NCI-H2081 (cell line): ENCODE data around the gene NHSL2.
"Not testable (repeated sequence)": the region's sequence is repeated elsewhere in the genome, so short reads cannot be mapped to it uniquely, and the experiment has no call there.

Experiments used
- DNase-seq, 2 experiments: peaks; one replicate each; lab custom pipeline; 2025; lab: John Stamatoyannopoulos, UW

NHSL2 gene

DNA sequence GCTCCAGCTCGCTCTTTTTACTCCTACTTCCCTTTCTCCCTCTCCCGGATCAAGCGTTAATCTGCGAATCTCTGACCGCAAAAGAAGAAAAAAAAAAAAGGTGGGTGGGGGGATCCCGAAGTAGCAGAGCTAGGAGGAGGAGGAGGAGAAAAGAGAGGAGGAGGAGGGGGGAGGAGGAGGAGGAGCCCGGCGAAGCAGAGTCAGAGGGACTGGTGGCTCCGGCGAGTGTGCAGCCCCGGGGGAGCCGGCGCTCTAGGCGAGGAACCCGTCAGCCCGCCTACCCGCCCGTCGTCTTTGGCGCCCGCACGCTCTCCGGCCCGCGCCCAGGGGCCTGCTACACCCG is at the start of gene NHSL2:
NHSL2 (plus strand) TSS at position 203 of the 343 bp plus-strand sequence.
- DNase-seq, result no peak

DNA sequence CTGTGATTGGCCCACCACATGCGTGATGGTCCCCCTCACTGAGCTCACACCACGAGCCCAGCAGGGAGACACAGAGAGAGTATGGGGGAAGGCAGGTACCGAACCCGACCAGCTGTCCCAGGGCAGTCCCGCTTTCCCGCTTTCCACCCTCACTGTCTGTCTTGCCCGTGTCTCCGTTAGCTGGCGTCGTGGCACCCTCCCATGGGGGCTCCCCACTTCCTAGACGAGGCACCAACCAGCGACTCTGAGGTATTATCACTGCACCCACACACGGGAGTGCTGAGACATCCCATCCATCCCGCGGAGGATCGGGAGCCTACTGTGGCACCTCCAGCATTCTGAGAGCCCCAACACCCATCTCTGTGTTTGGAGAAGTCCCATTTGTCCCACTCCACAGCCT is 43.0 kb upstream of the NHSL2 start:
- DNase-seq, result no peak

DNA sequence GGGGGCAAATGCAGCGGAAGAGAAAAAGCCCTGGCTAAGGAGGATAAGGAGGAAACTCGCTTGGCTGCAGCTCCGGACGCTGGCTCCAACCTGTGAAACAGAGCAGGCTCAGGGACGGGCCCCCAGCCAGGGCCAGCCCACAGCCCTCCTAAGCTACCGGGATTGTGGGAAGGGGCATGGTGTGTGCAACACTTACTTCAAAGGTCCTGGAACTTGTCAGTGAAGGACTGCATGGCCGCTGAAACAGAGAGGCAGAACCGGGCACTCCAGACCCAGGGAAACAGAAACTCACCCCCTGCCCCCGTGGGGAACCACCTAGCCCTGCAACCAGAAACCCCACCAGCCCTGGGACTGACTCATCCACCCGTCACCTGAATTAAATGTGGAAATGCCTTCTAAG is 41.1 kb upstream of the NHSL2 start:
- not testable (repeated sequence) for DNase-seq

DNA sequence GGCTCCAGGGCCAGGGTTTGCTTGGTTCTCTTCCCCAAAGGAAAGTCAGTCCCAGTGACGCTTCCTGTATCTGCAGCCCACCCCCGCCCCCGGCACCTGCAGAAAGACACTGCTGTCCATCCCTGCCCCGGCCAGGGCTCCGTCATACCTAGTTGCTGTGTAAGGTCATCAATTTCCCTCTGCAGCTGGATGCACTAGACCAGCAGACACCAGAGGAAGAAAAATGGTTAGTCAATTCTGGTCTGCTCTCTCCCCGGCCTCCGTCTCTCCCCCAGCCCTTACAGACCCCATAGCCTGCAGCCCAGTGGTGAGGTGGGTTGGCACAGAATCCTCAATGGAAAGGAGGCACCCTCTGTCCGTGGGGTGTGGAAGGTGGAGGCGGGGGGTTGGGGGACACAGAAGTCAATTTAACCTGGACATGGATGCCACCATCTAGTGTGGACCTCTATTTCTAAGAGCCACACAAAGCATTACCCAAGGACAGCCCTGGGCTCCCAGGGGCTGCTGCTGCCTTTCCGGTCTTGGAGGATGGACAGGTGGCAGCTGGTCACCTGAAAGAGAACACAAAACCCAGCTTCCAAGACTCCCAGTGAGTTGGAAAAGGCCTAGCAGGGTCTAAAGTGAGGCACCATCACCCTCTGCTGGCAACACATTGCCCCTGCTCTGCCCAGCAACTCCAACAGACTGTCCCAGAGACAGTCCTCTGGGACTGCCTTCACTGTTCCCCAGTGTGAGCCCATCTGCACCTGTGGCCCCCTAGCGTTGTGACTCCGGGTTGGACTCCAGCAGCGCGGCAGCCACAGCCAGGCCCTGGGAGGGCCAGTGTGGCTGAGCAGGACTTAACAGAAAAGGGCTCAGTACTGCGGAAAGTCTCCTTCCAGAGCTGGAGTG is 40.2 kb upstream of the NHSL2 start:
- DNase-seq, result peak in 1 of 2 experiments; percentile 18

DNA sequence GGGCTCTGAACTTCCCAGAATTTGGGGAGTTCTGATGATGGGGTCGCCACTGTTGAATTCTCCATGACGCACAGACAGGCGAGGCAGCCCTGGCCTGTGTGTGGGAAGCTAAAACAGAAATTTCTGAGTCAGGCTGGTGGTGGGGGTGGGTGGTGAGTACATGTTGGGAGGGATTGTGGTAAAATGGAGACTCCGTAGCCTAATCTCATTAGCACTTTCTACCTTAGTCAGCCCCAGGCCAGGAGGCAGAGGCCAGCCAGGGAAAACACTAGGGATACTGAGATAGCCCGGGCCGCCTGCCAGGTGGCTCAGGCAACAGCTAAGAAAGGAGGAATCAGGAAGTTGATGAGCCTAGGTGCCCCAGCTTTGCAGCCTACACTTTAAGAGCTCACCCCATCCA is 39.3 kb upstream of the NHSL2 start:
- no peak for DNase-seq

DNA sequence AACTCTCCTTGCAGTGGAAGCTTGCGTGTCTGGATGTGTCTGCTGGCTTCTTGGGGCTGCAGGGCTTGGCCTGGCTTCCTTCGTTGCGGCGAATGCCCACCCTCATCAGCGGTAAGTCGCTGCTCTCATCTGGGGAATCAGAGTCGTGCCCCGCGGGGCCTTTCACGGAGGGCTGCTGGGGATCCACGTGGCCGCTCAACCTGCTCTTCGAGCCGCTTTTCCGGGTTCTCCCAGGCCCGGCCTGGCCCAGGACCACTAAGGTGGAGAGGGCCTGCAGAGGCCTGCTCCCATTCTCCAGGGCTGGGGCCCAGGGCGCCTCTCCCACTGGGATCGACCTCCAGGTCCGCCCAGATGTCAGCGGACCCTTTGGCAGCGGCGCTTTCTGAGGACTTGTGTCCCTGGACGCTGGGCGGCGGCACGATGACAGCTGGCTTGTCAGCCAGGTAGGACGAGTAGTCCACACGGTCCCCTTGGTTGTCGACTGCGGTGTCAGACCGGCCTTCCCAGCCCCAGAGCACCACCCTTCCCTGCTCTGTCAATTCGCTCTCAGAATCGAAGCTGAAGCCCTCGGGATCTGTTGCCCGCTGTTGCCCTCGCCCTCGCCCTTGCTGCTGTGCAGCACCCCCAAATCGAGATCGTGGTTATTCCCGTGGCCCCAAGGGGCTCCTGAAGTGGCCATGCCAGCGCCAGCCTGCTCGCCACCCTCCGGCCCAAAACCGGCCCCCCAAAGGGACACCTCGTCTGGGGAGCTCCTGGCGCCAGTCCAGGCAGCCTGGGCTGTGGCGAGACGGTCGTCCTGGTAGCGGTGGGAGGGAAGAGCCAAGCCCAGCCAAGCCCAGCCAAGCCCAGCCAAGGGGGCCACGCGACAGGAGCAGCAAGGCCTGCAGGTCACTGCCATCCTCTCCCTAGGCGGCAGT is 37.8 kb upstream of the NHSL2 start:
- DNase-seq, result no peak

DNA sequence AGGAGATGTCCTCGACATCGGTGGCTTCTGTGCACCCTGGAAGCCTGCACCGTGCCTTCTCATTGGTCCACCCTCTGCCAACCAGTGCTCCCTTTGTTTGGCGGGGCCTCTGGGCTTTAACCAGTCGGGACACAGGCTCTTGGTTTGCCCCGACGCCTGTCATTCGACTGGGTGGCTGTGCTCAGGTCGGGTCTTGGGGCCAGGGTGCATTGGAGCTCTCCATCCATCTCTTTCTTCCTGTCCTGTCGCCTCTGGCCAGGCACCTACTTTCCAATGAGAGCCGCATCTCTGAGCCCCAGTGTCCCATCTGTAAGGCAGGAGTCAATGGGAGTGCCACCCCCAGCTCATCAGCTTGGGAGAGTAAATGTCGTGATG is 37.2 kb upstream of the NHSL2 start:
- DNase-seq, result no peak

DNA sequence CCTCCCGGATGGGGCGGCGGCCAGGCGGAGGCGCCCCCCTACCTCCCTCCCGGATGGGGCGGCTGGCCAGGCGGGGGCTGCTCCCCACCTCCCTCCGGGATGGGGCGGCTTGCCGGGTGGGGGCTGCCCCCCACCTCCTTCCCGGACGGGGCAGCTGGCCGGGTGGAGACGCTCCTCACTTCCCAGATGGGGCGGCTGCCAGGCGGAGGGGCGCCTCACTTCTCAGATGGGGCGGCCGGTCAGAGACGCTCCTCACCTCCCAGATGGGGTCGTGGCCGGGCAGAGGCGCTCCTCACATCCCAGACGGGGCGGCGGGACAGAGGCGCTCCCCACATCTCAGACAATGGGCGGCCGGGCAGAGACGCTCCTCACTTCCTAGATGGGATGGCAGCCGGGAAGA is 33.8 kb upstream of the NHSL2 start:
- DNase-seq, result not testable (repeated sequence)

DNA sequence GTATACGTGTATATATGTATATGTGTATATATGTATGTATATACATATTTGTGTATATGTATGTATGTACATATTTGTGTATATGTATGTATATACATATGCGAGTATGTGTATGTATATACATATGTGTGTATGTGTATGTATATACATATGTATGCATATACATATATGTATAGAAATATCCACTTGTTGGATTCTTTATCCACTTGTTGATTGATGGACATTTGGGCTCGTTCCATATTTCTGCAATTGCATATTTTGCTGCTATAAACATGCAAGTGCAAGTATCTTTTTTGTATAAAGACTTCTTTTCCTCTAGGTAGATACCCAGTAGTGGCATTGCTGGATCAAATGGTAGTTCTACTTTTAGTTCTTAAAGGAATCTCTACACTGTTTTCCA is 25.5 kb upstream of the NHSL2 start:
- DNase-seq, result no peak

DNA sequence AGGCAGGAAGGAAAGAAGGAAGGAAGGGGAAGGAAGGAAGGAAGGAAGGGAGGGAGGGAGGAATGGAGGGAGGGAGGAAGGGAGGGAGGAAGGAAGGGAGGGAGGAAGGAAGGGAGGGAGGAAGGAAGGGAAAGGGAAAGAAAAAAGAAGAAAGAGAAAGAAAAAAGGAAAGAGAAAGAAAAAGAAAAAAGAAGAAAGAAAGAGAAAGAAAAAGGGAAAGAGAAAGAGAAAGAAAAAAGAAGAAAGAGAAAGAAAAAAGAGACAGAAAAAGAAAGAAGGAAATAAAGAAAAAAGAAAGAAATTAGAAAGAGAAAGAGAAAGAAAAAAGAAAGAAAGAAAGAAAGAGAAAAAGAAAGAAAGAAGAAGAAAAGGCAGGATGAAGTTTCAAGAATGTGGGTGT is 15.0 kb upstream of the NHSL2 start:
- DNase-seq, result no peak

DNA sequence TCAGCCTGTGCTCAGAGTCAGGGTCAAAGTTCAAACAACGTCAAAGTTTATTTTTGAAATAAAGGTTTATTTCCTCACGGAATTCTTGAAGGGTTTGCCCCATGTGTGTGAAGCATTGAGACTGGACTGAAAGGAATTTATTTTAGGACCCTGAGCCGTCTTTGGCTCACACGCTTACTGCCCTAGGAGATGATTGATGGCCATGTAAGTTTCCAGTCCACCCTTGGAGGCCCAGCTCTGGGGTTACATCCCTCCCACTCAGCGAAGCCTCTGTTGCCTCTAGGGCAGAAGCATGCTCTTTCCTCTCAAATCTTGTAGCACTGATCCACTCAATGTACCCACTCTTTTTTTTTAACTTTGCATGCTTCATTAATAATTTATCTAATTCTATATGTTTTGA is 4.5 kb upstream of the NHSL2 start:
- no peak for DNase-seq

DNA sequence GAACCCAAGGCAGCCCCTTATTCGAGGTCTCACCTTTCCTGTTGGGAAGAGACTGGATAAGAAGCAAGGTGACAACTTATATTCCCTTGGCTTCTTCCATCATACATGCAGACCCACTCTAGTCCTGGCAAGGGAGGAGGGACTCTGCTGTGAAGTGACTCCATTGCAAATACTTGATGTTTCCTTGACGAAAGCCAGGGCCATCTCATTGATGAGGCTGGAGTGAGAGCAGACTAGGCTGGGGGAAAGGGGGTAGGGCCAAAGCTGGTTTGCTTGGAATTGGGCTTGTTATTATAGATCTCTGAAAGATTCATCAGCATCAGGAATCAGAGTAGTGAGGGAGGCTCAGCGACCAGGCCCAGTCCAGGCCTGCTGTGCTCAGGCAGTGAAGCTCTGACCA is 2.3 kb upstream of the NHSL2 start:
- DNase-seq, result no peak

DNA sequence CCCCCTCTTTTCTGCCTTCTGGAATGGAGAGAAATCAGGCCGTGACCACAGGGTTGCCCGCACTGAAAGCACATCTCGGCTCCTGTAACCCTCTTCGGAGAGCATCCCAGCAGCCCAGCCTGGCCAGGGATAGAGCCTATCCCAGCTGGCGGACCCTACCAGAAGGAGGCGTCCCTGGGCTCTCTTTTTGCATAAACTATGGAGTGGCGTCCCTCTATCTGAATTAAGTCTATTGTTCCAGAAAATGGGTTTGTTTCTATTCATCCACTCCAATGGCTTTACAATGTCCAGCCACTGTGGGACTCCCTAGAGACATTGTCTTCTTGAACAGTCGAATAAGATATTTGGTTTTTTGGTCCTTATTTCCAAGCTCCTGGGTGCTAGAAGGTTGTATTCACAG is 689 bp upstream of the NHSL2 start:
- DNase-seq, result no peak

DNA sequence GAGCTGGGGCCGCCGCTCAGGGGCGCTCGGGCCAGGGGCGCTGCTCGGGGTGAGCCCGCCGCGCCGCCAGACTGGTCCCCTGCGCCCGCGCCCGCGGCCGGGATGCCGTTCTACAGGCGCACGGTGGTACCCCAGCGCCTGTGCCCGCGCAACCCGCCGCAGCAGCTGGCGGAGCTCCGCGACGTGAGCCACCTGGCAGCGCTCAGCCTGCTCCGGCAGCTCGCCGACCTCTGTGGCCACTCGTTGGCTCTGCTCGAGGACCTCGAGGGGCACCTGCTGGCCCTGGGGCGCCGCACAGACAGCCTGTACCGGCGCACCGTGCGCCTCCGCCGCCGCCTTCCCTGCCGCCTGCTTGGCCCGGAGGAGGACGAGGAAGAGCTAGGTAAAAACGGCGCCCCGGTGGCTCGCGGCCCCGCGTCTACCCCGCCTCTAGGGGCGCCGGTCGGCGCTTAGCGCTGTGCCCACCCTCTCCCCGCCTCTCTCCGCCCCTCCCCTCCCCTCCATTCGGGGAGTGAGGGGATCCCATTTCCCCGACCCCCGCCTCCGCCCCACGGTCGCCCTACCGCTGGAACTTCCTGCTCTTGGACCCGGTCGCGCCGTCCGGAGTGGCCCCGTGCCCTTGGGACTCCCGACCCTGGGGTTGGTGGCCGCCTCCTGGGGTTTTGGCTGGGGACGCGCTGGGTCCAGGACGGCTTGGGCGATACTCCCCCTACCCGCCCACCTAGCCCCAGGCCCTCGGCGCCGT is 513 bp downstream of the NHSL2 start:
- DNase-seq, result no peak

DNA sequence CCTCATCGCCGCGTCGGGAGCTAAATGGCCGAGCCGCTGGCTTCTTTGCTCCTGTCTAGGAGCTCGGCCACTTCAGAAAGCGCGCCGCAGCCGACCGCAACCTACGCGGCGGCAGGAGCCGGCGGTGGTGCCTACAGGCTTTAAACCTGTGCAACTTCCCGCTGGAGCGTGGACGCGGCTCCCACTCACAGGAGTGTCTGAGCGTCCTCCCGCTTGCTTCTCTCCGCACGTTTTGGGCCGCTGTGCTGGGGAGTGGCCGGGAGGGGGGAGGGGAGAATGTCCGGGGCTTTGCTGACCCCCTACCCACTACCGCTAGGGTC is 1.0 kb downstream of the NHSL2 start:
- no peak for DNase-seq

DNA sequence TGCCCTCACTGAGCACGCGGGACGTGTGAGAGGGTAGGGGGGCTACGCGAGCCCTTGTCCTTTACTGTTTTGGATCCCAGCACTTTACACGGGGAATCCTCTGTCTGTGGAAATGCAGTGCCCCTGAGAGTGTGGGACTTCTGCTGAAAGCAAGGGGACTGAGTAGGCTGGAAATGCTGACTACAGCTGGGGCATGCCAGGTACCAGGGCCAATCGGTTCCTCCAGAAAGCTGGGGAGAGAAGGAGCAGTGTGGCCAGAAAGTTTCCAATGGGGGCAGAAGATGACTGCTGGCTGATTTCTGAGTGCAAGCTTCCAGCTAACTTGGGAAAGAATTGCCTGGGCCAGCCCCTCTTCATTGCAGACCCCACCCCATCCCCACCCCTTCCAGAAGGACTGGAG is 1.5 kb downstream of the NHSL2 start:
- DNase-seq, result no peak

DNA sequence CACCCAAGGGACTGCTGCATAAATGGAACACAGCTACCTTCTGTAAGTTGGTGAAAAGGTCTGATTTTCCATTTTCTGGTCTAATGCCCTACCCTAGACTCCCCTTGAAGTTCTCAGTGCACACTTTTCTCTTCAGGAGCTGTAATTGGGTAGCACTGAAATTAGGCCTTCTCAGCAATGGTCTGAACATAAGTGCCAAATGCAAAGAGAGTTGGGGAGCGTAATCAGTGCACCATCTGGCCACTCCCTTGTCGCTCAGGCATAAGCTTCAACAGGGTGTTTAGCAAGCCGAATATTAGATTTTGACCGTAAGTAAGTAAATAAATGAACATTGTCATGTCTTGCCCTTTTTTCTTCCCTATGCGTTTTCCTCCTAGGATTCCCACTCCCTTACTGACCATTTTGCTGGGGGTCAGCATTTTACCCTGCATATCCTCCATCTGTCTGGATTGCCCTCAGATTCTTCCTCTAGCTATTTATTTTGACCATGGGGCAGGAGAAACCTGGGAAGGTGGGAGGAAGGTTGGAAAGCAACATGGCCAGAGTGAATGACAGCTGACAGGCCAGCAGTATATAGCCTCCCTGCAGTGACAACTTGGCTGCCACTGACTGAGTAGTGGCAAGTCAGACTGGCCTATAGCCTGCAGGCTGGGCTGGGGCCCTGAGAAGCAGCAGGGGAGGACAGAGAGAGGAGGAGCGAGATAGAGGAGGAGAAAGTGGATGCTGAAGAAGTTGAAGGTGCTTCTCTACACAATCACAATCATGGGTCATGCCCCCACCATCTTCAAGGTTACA is 2.7 kb downstream of the NHSL2 start:
- DNase-seq, result no peak

DNA sequence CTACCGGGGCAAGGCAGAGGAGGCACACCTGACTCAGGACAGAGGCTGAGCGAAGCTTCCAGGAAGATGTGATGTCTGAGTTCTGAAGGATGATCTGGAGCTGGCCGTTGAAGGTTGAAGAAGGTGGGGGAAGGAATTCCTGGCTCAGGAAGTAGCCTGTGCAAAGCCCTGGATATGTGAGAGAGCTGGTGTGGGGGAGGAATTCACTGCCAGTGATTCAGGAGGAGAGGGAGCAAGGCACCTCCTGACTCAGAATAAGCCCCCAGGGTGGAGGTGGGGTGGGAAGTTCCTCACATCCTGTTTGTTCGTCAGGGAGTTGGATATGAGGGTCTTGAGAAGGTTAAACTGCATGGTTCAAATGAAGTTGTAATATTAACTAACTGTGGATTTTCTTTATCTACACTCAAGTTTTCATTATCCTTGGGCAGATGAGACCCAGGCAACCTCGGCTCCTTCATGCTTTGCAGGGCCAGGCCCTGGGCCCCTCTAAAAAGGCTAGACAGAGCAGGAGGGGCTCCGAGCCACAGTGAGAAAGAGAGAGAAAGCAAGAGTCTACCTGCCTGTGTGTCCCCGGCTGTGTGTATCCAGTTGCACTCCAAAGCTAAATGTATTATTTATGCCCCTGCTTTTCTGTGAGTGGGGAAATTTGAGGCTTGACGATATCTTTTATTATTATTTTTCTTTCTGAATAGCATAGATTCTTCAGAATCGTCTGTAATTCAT is 7.1 kb downstream of the NHSL2 start:
- DNase-seq, result no peak

DNA sequence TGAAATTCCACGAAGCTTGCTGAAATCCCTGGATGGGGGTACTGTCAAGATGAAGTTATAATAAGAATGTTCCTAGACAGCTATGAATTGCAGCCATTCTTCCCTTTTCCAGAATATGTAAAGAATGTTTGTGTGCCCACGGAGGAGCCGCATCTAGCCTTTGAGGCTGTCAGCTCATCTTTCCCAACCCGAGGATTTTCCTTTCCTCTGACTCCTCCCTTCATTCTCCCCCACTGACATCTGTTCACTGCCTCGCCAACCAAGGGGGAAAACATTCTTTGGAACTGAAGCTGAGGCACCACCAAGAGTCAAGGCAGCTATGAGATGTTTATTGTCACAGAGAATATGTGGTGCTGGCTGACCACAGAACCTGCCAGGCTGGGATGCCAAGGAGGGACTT is 8.8 kb downstream of the NHSL2 start:
- no peak for DNase-seq

DNA sequence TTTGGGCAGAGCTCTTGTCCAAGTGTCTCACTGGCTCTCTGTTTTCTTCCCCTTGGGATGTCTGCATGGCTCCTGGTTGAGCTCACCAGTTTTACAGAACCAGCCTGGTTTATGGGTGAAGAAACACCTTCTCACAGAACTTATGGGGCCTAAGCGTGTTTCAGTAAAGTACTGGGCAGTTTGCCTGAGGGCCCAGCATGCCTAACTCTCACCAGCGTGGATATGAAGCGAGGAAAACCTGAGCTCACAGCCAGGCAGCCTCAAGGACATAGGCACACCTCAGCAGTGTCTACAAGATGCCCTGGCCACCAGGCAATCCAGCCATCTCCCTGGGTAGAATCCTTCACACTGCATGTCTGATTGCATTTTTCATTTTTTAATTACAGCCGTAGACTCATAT is 9.2 kb downstream of the NHSL2 start:
- no peak for DNase-seq

DNA sequence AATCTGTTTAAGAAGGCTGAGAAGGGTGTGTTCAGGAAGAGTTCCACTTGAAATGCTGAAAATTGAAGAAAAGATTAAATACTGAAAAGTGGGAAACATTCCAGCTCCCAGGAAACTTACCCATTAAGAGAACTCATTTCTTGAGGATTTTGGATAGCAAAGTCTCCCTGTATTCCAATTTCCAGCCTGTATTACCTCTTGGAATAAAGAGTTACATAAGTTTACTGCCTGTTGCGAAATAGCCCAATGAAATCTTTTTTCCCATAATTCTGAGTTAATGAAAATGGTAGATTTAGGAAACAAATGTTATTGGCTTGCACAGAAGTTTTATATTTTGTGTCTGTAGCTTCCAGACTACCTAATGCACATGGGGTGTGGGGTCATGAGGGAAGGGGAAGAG is 12.0 kb downstream of the NHSL2 start:
- no peak for DNase-seq
